GM18505 (cell line): ENCODE data around the gene CAPN2.
A peak's percentile ranks its signal among the peaks of the same experiment; 100 is the strongest.

ENCODE experiments used
- ATAC-seq: cut with Tn5 transposase; IDR thresholded peaks from one replicate; pipeline ENCODE4 v1.9.1; 2021; ENCODE audit not compliant: unreplicated experiment
- POLR2A ChIP-seq: IDR thresholded peaks from 4 replicates; pipeline ENCODE4 v1.6.1; 2011; ENCODE audit warnings: borderline replicate concordance; ENCODE audit not compliant: insufficient read depth, insufficient read length; ENCODE audit errors: extremely low read depth

The CAPN2 gene

GRCh38 chr1:223748405-223748772, 36.0 kb downstream of the CAPN2 start:
- TF ChIP-seq POLR2A: no peak
- ATAC-seq: no peak

- ATAC-seq: peak; percentile 63
- no peak for TF ChIP-seq POLR2A
Observed at GRCh38 chr1:223748773-223749733, 36.7 kb downstream of the CAPN2 start.

- no peak for ATAC-seq
Observed at GRCh38 chr1:223750730-223751570, 38.6 kb downstream of the CAPN2 start.

GRCh38 chr1:223751696-223752095, 39.4 kb downstream of the CAPN2 start:
- ATAC-seq: no peak
- TF ChIP-seq POLR2A: no peak

More at GRCh38 chr1:223750730-223751570, 38.6 kb downstream of the CAPN2 start:
- no peak for TF ChIP-seq POLR2A

- TF ChIP-seq POLR2A: no peak
- ATAC-seq: no peak
Observed at GRCh38 chr1:223752721-223753515, 40.6 kb downstream of the CAPN2 start.

- ATAC-seq: no peak
- no peak for TF ChIP-seq POLR2A
Observed at GRCh38 chr1:223754681-223755431, 42.5 kb downstream of the CAPN2 start.

- ATAC-seq: no peak
Observed at GRCh38 chr1:223755432-223755792, 43.1 kb downstream of the CAPN2 start.

GRCh38 chr1:223755992-223756775, 43.8 kb downstream of the CAPN2 start:
- no peak for TF ChIP-seq POLR2A
- ATAC-seq: no peak

More at GRCh38 chr1:223755432-223755792, 43.1 kb downstream of the CAPN2 start:
- TF ChIP-seq POLR2A: no peak

- ATAC-seq: no peak
- TF ChIP-seq POLR2A: no peak
Observed at GRCh38 chr1:223756806-223757700, 44.7 kb downstream of the CAPN2 start.

- TF ChIP-seq POLR2A: no peak
- ATAC-seq: no peak
Observed at GRCh38 chr1:223758734-223759133, 46.4 kb downstream of the CAPN2 start.

- TF ChIP-seq POLR2A: no peak
- ATAC-seq: no peak
Observed at GRCh38 chr1:223759273-223759672, 46.9 kb downstream of the CAPN2 start.

- no peak for ATAC-seq
- no peak for TF ChIP-seq POLR2A
Observed at GRCh38 chr1:223760833-223761232, 48.5 kb downstream of the CAPN2 start.
